ENCODE data around the gene ADAMTS17.
"Not testable (repeated sequence)": the region's sequence is repeated elsewhere in the genome, so short reads cannot be mapped to it uniquely, and the experiment has no call there.

The ADAMTS17 gene

GRCh38 chr15:100066521-100067280, 275.1 kb downstream of the ADAMTS17 start:
- not testable (repeated sequence) for DNase-seq

DNA sequence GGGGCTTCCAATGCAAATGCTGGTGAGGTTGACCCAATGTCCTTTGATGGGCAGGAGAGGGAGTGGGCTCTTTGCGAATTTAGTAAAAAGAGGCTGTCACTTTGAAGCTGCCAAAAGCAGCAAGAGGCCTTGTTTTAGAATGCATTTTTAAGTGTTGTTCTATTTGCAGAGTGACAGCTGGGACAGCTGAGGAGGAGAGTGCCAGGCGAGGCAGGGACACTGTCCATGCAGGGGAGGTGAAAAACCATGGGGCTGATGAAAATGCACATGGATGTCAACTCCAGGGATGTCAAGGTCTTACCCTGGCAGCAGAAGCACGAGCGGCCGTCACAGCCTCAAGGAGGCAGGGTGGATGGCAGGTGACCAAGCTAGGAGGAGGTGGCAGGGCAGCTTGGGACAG, 279.8 kb downstream of the ADAMTS17 start:
- no peak for DNase-seq

DNA sequence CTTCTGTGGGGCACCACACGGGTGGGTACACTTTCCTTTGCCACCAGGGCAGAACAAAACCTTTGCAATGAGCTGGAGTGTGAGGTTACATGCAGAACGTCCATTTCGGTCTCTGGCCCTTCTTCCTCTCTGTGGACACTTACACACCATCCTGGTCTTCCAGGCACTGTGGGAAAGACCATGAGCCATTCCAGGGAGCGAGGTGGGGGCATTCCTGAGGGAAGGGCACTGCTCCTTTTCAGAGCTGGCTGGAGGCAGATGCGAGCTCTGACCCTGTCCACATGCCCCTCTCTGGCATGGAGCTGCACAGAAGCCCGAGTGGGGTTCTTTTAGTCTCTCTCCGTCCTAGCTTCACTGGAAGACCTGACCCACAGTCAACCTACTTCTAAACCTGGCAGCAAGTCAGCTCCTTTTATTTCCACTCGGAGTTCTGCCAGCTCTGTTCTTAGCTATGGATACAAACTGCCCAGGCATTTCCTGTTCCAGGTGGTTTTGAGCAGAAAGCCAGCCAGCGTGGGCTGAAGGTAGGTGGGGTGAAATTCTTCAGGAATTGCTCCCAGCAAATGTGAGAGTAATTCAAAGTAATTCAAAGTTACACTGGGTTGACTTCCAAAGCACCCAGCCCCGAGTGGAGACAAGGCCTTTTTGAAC, 281.4 kb downstream of the ADAMTS17 start:
- DNase-seq: no peak

- DNase-seq: no peak
Observed at GRCh38 chr15:100059521-100059920, 282.3 kb downstream of the ADAMTS17 start.

DNA sequence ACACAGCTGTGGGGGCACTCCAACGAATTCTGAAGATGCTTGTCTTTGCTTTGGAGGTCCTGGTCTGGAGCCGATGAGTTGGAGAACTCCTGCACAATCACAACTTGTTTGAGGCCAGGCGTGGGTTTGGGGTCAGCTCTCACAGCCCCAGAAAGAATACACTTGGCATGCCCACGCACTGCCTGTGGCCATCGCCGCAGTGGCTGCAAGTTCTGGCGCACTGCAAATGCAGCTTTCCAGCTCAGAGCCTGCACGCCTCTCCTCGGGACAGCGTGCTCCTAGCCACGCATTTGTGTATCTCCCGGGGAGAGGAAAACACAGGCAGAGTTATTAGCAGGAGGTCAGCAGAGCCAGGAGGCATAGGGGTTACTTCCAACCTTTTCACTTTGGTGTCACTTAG, 282.7 kb downstream of the ADAMTS17 start:
- no peak for DNase-seq

- no peak for DNase-seq
Observed at GRCh38 chr15:100058458-100058857, 283.3 kb downstream of the ADAMTS17 start.

GRCh38 chr15:100057281-100057680, 284.5 kb downstream of the ADAMTS17 start:
- no peak for DNase-seq

- DNase-seq: no peak
Observed at GRCh38 chr15:100056411-100057072, 285.2 kb downstream of the ADAMTS17 start.

GRCh38 chr15:100055821-100056220, 286.0 kb downstream of the ADAMTS17 start:
- no peak for DNase-seq

GRCh38 chr15:100054539-100054938, 287.2 kb downstream of the ADAMTS17 start:
- no peak for DNase-seq

- DNase-seq: no peak
Observed at GRCh38 chr15:100053474-100054121, 288.2 kb downstream of the ADAMTS17 start.

DNA sequence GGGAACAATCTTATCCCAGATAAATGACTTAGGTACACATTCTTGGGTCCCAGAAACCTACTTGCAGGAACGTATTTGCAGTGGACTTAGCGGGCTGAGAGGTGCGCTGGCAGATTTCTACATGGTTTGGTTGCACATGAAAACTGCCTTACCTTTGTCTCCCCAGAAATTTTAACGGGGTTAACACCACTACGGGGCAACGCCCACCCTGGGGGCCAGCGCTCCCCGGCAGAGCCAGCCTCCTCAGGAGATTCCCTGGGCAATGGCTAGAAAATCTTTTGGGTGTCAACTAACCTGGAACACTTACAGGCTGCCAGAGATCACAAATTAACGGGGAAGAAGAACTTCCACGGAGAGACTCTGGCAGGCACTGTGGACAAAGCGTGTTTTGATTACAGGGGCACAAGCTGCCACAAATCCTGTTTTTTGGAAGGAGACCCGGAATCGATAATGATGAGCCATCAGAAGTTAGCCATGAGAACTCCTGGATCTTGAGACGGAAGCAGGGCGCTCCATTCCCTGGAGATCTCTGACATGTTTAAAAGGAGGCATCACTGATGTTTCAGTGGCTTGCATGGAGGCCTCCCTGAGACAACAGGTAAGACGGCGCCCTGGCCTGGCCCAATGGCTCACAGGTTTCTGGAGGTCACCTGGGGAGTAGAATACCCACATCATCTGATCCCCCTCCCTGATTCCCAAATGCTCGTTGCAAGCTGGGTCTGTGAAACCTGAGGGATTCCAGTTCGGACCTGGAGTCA, 288.9 kb downstream of the ADAMTS17 start:
- no peak for DNase-seq

- no peak for DNase-seq
Observed at GRCh38 chr15:100050877-100051786, 290.6 kb downstream of the ADAMTS17 start.

DNA sequence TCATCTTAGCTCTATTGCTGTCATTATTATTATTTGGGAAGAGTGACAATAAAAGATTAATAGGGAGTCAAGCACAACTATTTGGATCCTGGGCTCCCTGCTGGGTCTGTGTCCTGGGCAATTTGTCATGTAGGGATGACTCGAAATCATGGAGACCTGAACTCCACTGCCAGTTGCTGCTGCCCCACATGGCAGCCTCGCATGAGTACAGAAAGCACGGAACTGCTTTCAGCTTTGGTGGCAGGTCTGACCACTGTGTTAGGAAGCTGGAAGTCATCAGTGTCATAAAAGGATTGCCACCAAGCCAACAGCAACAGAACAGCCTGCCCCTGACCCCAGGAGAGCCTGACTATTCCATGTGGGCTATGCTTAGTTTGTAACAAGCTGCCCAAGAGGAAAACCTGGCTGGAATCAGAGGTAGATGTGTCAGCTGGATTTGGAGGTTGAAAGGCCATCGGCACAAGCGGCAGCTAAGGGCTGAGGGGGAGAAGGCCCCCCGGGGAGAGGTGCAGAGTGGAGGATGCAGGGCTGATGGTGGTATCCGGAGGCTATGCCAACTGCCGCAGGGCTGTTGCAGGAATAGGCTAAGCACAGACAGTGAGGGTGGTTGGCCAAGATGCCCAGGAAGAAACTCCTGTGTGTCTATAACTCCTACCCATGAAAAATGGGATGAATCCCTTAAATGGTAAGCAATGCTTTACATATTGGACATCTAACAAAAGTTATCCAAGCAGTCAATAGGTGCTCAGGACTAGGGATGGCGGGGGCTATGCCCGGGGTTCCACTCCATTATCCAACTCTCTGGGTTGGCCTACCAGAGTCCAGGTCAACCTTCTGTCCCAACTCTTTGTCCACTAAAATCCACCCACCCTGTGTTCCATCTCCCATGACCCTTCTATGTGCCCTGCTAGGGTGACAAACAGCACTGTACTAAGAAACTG, 291.6 kb downstream of the ADAMTS17 start:
- no peak for DNase-seq

- DNase-seq: no peak
Observed at GRCh38 chr15:100049483-100049882, 292.3 kb downstream of the ADAMTS17 start.

DNA sequence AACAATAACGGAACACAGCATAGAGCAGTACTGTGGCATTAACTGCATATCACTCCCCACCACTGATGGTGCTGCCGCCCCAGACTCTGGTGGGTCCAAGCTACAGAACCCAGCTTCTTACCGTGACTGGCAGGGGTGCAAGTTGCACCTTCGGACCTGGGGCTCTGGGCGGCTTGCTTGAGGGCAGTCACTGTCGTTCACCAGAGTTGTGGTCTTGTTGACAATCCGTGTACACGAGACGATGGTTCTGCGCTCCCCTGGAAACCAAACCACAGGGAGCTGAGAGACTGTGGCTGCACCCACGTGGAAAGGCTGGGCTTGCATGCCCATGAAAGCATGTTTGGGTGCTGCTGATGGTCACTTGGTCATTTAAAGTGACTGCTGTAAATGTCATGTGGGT, 293.0 kb downstream of the ADAMTS17 start:
- DNase-seq: no peak

DNA sequence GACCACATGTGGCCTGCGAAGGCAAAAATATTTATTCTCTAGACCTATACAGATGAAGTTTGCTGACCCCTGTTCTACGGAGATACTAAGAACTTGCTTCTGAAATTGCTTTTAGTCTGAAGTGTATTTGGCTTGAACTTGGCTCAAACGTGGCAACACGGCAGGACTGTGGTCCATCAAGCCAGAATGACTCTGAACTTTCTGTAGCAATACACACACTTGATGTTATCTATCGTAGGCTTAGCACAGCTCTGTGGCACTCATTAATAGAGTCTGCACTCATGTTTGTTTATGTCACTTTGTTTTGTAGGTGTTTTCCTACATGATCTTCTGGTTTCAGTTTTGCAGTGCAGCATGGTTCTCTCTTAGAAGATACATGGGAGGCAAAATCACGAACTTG, 298.1 kb downstream of the ADAMTS17 start:
- DNase-seq: no peak

DNA sequence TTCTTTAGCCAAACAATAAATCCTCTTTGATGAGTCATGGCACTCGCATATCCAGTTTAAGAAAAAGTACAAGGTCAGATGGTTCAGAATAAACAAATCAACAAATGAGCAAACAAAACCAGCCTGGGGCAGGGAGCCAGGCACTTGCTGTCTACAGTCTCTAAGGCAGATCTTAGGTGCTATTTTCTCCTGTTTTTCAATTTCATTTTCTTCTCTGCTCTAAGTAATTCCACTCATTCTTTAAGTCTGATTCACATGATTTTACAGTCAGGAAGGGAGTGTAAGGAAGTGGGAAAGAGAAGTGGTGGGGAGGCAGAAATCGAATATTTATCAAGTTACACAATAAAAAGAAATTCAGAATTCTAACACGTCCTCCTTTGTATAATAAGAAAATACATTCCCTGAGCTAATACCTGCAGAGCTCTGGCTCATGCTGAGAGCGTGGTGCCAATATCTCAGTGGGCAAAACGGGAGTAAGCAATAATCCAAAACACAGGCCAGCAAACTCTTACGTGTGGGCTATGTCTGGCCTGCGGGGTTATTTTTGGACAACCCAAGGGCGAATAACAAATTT, 298.6 kb downstream of the ADAMTS17 start:
- no peak for DNase-seq

GRCh38 chr15:100042558-100042957, 299.2 kb downstream of the ADAMTS17 start:
- no peak for DNase-seq

Data from activated CD4-positive, alpha-beta T cell treated with anti-CD3 and anti-CD28 coated beads for 48 hours (primary cell).